SU-DHL-6 (cell line): ENCODE results near the gene OTUD7B.

Experiments used
- H2AFZ ChIP-seq: fragments of 200-600 bp; sonication (generic); 2 replicates; pipeline ENCODE4 v1.6.1; 2014; ENCODE audit warnings: low read depth, mild to moderate bottlenecking, moderate library complexity, mixed read lengths, antibody characterized with exemption, low read length; ENCODE audit not compliant: severe bottlenecking
- H3F3A ChIP-seq: fragments of 200-600 bp; shearing (Covaris generic); 2 replicates; pipeline ENCODE4 v1.6.0; 2016; ENCODE audit warnings: antibody characterized with exemption, mild to moderate bottlenecking; ENCODE audit not compliant: insufficient read depth
- H3K27ac ChIP-seq: fragments of 200-600 bp; sonication (generic); 2 replicates; pipeline ENCODE4 v1.5.1; 2016; ENCODE audit warnings: low read depth, mild to moderate bottlenecking, low read length, moderate library complexity, mixed read lengths
- H3K27me3 ChIP-seq: fragments of 200-600 bp; sonication (generic), shearing (Covaris generic); 2 replicates; pipeline ENCODE4 v1.6.0; 2014; ENCODE audit warnings: mild to moderate bottlenecking, low read length
- H3K36me3 ChIP-seq: fragments of 200-600 bp; sonication (generic); 2 replicates; pipeline ENCODE4 v1.6.1; 2014; ENCODE audit warnings: mild to moderate bottlenecking, low read length, mixed read lengths
- H3K4me2 ChIP-seq: fragments of 300-600, 200-600 bp; shearing (Covaris generic), sonication (generic); 2 replicates; pipeline ENCODE4 v1.6.0; 2014; ENCODE audit warnings: low read length, low read depth, mild to moderate bottlenecking; ENCODE audit not compliant: poor library complexity, severe bottlenecking
- H3K4me3 ChIP-seq: fragments of 200-600 bp; sonication (generic); 2 replicates; pipeline ENCODE4 v1.5.1; 2014; ENCODE audit warnings: antibody characterized with exemption, low read length, mild to moderate bottlenecking, mixed read lengths; ENCODE audit not compliant: insufficient read depth, poor library complexity, severe bottlenecking
- H3K79me2 ChIP-seq: fragments of 200-600 bp; sonication (generic); 2 replicates; pipeline ENCODE4 v1.6.1; 2014; ENCODE audit warnings: mild to moderate bottlenecking, low read length, moderate library complexity; ENCODE audit not compliant: insufficient read depth
- H3K9ac ChIP-seq: fragments of 200-600 bp; sonication (generic); 2 replicates; pipeline ENCODE4 v1.7.0; 2014; ENCODE audit warnings: mild to moderate bottlenecking, low read length
- H3K9me2 ChIP-seq: fragments of 200-600 bp; sonication (generic); replicated peaks from 2 replicates; pipeline ENCODE4 v1.6.1; 2014; ENCODE audit warnings: low read length; ENCODE audit not compliant: insufficient read depth
- H3K9me3 ChIP-seq: fragments of 200-600 bp; sonication (generic); 2 replicates; pipeline ENCODE4 v1.6.1; 2014; ENCODE audit warnings: low read length, mixed read lengths; ENCODE audit not compliant: insufficient read depth
- H4K20me1 ChIP-seq: fragments of 200-600 bp; sonication (generic); 2 replicates; pipeline ENCODE4 v1.6.1; 2014; ENCODE audit warnings: low read depth, mild to moderate bottlenecking, antibody characterized with exemption, low read length, moderate library complexity, mixed read lengths
- EZH2phosphoT487 ChIP-seq: fragments of 200-600 bp; sonication (generic), shearing (Covaris generic); conservative IDR thresholded peaks from 2 replicates; pipeline ENCODE4 v1.6.1; 2018; ENCODE audit warnings: mild to moderate bottlenecking, antibody characterized with exemption, low read length, moderate library complexity, mixed read lengths
- TF ChIP-seq, protein P1 (sequence below): fragments of 200-600 bp; sonication (generic); IDR thresholded peaks from one replicate; pipeline ENCODE4 v1.5.1; 2017; ENCODE audit warnings: antibody characterized with exemption, mild to moderate bottlenecking, low read length, moderate library complexity; ENCODE audit not compliant: insufficient read depth, poor library complexity, severe bottlenecking

OTUD7B gene

DNA sequence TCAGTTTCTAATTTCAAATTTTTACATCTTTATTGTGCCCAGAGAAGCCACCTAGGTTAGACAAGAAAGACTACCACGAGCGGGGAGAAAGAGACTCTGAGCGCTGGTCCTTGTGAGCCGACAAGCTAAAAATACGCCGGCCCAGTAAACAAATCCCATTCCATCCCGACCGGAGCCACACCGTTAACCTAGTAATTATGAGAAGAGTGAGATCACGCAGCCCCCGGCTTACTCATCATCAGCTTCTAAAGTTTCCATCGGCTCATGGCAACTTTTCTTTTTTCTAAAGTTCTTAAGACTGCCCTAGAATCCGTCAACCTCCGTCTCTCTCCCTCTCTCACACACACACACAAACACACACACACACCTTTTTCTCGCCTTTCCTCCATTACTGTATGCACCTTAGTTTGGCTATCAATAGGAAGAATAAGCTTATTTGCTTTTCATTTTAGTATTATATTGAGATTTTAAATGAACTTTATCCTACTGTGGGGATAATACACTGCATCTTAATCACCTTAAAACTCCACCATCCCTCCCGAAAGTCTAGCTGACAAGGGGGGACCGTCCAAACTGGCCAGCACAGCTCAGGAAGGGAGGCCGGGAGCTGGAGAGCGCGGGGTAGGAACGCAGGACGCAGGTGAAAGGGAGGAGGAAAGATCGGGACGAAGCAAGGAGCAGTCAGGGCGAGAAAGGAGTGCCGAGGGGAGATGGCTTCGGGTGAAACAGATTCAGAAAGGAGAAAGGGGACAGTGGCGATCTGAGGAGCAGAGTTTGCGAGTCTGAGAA, 728 bp downstream of the OTUD7B start:
- Histone ChIP-seq H3K36me3 (no peaks in the 10 kb centered on the region), H3K9ac (peak overlapping the region; percentile 68), H3K27ac (no peak overlapping the region), H3K9me3 (no peaks in the 10 kb centered on the region), H3K4me3 (peak overlapping the region; percentile 80), H4K20me1 (0 out of 2 replicates have a peak, but pooled peaks cover 4% of the 10 kb centered on the region), H2AFZ (peak overlapping the region; percentile 85), H3K79me2 (no peaks in the 10 kb centered on the region), H3K27me3 (no peaks in the 10 kb centered on the region), H3F3A (no peaks in the 10 kb centered on the region), H3K9me2 (no peaks in the 10 kb centered on the region), H3K4me2 (peak overlapping the region; percentile 92)
- TF ChIP-seq, protein P1, sequence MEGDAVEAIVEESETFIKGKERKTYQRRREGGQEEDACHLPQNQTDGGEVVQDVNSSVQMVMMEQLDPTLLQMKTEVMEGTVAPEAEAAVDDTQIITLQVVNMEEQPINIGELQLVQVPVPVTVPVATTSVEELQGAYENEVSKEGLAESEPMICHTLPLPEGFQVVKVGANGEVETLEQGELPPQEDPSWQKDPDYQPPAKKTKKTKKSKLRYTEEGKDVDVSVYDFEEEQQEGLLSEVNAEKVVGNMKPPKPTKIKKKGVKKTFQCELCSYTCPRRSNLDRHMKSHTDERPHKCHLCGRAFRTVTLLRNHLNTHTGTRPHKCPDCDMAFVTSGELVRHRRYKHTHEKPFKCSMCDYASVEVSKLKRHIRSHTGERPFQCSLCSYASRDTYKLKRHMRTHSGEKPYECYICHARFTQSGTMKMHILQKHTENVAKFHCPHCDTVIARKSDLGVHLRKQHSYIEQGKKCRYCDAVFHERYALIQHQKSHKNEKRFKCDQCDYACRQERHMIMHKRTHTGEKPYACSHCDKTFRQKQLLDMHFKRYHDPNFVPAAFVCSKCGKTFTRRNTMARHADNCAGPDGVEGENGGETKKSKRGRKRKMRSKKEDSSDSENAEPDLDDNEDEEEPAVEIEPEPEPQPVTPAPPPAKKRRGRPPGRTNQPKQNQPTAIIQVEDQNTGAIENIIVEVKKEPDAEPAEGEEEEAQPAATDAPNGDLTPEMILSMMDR = no peak
- TF ChIP-seq EZH2phosphoT487 = no peak

DNA sequence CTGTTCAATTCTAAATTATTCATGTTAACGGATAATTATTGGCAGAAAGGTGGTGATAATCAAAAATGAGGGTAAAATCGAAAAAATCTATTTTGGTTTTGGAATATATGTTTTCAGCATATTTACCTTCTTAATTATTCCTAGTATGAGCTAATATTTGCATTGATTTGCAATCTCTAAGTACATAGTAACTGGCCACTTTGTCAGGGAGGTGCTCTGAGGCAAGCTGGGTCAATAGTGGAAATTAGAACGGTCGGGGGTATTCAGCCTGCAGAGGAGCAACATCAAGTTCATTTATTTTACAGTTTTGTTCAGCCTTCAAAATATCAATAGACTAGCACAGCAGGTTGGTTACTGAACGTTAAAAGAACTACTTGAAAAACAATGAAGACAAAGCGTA, 1.8 kb downstream of the OTUD7B start:
- TF ChIP-seq, protein P1 = no peak
- TF ChIP-seq EZH2phosphoT487 = no peak
- H3K79me2 ChIP-seq = no peaks in the 10 kb centered on the region
- no peaks in the 10 kb centered on the region for H3K9me3 ChIP-seq
- H3F3A ChIP-seq = no peaks in the 10 kb centered on the region
- no peak overlapping the region for H3K27ac ChIP-seq
- H3K4me3 ChIP-seq = no peak overlapping the region
- H3K36me3 ChIP-seq = no peaks in the 10 kb centered on the region
- H3K9ac ChIP-seq = no peak overlapping the region
- H3K9me2 ChIP-seq = no peaks in the 10 kb centered on the region
- no peaks in the 10 kb centered on the region for H3K27me3 ChIP-seq
- 0 out of 2 replicates have a peak, but pooled peaks cover 4% of the 10 kb centered on the region for H4K20me1 ChIP-seq
- H3K4me2 ChIP-seq = no peak overlapping the region
- no peak overlapping the region for H2AFZ ChIP-seq

DNA sequence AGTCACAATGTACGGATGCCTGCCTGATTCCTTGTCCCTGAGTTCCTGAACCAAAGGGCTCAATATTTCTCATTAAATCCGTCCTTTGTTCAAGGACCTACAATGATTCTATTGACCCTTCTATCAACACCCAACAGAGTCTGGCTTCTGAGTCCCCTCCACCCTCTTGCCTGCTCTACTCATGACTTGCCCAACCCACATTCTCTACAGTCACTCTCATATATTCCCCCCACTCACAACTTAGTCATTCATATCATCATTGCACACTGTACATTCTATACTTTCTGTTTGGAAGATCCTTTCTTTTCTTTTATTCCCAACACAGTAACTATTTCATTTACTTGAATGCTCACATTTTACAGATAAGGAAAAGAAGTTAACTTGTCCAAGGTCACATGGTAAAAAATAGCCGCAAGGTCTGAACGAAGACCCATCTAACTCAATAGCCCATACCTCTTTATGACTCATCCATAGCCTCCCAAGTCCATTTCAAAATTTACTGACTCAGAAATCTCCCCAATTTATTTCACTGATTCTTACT, 3.6 kb downstream of the OTUD7B start:
- Histone ChIP-seq H3K9ac (no peak overlapping the region), H3K27me3 (no peaks in the 10 kb centered on the region), H3K27ac (no peak overlapping the region), H3F3A (no peaks in the 10 kb centered on the region), H3K36me3 (no peaks in the 10 kb centered on the region), H3K79me2 (no peaks in the 10 kb centered on the region), H2AFZ (no peak overlapping the region), H3K4me2 (no peak overlapping the region), H3K9me2 (no peaks in the 10 kb centered on the region), H3K4me3 (no peak overlapping the region), H4K20me1 (0 out of 2 replicates have a peak, but pooled peaks cover 4% of the 10 kb centered on the region), H3K9me3 (no peaks in the 10 kb centered on the region)
- TF ChIP-seq, protein P1 = no peak
- no peak for TF ChIP-seq EZH2phosphoT487
